Islet of Langerhans (tissue), 1 donor: Measurements from ENCODE around the gene TMEM238.

Experiments used
- FAIRE-seq: peaks from one replicate; lab custom pipeline; 2011; peaks lifted over from hg19 to GRCh38; lab: Jason Lieb, UNC

The TMEM238 gene

DNA sequence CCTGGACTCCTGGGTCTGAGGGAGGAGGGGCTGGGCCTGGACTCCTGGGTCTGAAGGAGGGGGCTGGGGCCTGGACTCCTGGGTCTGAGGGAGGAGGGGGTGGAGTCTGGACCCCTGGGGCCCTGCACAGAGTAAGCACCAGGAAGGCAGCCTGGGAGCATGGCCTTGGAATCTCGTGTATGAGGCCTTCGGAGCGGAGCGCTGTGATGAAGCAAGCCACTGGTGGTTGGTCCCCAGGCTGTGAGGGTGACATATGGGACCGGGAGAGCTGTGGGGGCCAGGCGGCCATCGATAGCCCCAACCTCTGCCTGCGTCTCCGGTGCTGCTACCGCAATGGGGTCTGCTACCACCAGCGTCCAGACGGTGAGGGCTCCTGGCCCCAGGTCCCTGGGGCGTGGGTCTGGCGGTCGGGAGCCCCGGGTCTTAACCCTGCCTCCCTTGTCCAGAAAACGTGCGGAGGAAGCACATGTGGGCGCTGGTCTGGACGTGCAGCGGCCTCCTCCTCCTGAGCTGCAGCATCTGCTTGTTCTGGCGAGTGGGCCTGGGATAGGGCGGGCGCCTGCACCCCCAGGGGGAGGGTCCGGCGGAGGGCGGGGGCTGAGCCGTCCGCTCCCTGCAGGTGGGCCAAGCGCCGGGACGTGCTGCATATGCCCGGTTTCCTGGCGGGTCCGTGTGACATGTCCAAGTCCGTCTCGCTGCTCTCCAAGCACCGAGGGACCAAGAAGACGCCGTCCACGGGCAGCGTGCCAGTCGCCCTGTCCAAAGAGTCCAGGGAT is 6.5 kb downstream of the TMEM238 start:
- no peak for FAIRE-seq

DNA sequence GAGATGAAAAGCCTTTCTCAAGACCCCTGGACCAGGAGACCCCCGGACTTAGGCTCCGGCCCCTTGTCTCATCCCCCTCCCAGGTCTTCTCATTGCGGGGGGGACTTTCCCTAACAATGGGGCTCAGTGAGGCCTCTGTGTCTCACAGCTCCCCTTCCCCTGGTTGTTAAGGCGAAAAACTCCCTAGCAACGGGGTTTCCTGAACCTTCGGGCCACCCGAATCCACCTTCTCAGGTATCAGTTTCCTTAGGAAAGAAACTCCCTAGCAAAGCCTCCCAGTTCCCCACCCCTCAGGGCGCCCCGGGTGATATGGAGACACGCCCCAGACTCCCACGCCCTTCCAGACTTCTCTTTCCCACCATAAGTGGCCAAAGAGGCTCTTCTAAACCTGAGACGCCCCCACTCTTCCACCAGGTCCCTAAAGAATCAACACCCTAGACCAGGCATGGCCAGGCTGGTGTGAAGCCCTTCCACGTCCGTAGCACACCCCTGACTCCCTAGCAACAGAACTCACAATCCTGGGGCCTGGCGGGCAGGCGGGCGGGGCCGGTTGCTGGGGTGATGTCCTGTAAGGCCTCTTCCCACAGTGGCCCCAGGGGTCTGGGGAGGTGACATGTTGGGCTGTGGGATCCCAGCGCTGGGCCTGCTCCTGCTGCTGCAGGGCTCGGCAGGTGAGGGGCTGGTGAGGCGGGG is 7.7 kb downstream of the TMEM238 start, which contains the start of gene TMEM190:
Gene TMEM190 (plus strand): TSS at position 586 of the 693 bp plus-strand sequence. CDS start 28 bp downstream, at position 614.
- no peak for FAIRE-seq

DNA sequence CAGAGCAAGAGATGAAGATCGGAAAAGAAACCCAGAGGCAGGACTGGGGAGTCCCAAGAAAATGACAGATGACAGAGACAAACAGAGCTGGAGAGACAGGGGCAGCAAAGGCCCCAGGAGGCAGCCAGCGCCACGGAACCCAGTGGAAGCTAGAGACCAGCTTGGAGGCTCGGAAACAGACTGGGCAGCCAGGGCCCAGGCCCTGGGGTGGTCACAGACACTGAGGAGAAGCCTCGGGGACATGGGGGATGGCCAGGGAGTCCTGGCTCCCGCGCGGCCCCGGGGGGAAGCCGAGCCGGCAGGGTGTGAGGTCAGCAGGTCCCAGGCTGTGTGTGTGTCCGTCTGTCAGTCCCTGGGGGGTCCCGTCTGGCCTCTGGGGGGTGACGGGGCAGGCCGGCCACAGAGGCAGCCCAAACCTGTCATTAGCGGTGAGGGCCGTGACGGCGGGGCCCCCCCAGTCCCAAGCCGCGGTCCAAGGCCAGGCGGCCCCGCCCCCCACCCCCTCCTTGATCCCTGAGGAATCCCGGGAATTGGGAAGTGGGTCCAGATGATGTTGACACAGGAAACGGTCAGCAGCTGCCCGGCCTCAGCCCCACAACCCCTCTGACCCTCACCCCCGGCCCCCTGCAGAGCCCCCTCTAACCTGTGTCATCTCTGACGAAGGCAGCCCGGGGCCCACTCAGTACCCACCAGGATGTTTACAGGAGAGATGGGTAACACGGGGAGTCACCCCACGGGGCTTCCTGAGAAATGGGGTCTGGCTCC is 9.9 kb downstream of the TMEM238 start:
- FAIRE-seq = no peak

DNA sequence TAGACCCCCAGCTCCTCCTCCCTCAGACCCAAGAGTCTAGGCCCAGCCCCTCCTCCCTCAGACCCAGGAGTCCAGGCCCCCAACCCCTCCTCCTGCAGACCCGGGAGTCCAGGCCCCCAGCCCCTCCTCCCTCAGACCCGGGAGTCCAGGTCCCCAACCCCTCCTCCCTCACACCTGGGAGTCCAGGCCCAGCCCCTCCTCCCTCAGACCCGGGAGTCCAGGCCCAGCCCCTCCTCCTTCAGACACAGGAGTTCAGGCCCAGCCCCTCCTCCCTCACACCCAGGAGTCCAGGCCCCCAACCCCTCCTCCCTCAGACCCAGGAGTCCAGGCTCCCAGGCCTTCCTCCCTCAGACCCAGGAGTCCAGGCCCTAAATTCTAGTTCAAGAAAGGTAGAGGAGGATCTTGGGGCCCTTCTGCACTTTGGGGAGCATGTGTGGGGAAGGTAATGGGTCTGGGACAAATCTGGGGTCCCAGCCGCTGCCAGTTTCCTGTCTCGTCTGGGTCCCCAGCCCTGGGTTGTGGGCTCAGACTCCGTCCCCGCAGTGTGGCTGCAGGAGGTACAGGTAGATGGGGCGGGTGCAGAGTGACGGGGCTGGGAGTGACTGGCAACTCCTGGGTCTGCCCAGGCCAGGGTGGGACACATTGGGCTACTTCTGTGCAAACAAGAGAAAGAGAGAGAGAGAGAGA is 10.6 kb downstream of the TMEM238 start:
- no peak for FAIRE-seq

DNA sequence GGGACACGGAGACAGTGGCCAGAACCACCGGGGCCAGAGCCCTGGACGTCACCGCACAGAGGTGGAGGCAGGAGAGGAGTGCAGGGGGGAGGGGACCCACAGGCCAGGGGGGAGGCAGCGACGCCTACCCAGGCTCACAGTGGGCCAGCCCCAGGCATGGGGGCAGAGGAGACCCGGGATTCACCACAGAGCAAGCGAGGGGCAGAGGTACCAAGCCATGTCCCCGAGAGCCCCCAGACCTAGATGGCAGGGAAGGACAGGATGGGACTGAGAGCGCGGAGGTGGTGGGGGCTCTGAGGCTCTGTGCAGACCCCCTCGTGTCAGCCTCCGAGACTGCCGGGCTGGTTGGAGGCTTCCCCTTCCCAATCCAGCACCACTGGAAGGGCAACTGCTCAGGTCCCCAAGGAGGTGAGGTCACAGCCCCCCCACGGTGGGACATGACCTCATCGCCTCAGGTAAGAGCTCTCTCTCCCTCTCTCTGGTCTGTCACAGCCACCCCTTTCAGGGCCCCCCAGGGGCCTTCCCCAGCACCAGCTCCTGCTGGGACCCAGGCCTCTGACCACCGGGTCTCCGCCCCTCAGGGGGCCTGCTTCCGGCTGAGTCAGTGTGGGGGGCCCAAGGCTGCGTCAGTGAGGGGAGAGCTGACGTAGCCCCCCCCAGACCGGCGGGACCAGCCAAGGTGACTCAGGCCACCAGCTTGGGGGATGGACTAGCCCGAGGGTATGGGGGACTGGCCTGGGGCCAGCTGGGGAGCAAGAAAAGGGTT is 11.6 kb downstream of the TMEM238 start:
- FAIRE-seq = no peak

DNA sequence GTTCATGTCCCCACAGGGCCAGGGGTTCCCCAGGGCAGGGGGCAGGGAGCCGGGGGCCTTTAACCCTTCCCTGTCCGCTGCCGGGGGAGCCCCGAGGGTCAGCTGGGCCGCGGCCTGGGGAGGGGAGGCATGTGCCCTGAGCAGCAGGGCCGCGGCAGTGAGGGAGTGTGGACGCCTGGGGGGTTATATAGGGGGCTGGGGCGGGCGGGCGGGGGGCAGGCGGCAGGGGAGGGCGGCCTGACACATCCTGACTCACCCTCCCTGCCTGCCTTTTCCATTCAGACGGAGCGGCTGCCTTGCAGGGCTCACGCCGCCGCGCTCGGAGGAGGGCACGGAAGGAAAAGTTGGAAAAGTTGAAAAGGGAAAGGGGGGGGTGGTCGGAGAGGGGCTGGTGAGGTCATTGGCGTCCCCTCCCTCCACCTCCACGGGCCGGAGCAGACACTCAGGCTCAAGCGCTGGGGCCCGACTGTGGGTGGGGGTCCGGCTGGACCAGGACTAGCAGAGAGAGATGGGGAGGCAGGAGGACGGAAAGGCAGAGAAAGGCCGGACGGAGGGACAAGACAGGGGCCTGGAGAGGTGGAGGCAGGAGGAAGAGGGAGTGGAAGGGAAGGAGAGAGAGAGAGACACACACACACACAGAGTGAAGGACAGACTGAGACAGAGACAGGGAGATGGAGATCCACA is 13.6 kb downstream of the TMEM238 start, which contains the start of gene IL11:
Gene IL11 (minus strand): TSS at position 159 of the 684 bp plus-strand sequence. CDS start 153 bp downstream, at position 6.
- no peak for FAIRE-seq

DNA sequence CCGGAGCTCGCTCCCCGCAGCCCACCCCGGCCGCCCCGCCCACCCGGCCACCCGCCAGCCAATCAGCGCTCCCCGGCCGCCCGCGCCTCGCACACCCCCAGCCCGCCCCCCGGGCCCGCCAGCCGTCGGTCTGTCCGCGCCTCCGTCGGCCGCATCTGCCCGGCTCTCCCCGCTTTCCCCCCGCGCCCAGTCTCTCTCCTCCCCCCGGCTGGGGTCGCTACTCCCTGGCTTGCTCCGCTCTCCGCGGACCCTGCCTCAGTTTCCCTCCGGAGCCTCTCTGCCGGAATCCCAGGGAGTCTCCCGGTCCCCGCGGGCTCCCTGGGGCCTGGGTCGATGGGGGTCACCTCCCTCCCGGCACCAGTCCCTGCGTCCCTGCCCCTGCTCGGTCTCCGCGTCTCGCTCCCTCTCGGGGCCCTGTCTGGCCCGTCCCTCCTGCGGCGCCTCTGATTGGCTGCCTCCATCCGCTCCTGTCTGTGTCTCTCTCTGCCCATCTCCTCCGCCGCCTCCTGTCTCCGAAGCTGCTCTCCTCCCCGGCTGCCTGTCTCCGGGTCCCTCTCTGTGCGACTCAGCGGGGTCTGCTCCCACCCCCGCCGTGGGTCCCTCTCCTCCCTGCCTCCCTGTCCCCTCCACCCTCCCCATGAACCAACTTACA is 14.3 kb downstream of the TMEM238 start:
- no peak for FAIRE-seq

DNA sequence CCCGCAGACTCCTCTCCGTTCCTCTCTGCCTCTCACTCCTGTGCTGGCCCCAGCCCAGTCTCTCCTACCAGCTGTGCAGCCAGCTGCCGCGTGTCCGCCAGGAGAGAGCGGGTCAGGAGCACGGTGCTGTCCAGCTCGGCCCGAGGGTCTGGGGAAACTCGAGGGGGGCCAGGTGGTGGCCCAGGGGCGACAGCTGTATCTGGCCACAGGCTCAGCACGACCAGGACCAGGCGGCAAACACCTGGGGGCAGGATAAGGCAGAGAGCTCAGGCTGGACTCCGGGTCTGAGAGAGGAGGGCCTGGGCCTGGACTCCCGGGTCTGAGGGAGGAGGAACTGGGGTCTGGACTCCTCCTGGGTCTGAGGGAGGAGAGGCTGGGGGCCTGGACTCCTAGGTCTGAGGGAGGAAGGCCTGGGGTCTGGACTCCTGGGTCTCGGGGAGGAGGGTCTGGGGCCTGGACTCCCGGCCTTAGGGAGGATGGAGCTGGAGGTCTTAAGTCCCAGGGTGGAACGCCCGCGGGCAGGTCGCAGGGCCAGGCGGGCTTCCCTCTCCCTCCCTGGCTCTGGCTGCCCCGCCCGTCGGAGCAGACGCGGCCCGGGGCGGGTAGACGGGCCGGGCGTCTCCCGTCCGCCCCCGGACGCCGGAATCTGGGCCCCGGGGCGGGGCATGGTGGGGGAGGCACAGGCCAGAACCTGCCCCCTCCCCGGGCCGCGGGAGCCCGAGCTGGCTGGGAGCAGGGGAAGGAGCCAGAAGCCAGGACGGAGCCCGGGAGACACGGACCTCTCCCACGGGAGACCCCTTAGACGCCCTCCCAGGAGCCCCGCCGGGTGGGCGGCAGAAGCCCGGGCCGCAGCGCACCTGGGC is 15.2 kb downstream of the TMEM238 start:
- FAIRE-seq = no peak

DNA sequence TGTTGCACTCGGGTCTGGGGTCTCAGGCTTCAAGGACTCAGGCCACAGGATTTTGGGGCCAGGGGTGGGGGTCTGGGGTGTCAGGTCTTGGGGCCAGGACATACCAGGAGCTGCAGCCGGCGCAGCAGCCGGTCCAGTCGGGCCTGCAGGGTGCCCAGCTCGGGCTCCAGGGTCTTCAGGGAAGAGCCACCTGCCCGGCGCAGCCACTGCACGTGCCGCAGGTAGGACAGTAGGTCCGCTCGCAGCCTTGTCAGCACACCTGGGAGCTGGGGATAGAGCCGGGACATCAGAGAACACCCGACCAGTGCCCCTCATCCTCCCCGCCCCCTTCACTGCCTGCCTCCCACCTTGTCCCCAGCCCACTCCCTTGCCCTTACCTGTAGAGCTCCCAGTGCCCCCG is 16.0 kb downstream of the TMEM238 start:
- no peak for FAIRE-seq

DNA sequence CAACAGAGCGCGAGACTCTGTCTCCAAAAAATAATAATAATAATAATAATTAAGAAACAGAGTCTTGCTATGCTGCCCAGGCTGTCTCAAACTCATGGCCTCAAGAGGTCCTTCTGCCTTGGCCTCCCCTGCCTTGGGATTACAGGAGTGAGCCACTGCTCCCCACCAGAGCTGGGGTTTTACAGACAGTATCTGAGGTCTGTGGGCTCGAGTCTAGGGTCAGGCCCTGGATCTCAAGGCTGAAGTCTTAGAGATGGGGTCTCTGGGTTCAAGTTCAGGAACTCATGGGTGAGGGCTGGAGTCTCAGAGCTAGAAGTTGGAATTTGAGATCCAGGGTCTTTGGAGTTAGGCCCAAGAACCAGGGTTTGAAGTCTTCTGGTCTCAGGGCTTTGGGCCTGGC is 17.3 kb downstream of the TMEM238 start:
- no peak for FAIRE-seq

DNA sequence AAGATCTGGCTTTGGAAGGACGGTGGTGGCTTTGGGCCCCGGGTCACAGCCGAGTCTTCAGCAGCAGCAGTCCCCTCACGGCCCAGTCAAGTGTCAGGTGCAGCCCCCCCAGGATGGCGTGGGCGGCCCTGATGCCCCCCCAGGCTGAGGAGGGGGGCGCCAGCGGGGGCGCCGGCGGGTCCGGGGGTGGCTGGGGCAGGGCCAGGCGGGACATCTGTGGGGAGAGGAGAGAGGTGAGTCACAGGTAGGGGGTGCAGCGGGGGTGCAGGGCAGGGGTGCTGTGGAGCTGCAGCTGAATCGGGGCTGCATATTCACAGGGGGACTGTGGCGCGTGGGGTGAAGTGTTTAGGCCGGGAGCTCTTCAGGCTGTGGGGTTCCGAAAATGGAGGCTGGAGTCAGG is 18.1 kb downstream of the TMEM238 start:
- FAIRE-seq = no peak

DNA sequence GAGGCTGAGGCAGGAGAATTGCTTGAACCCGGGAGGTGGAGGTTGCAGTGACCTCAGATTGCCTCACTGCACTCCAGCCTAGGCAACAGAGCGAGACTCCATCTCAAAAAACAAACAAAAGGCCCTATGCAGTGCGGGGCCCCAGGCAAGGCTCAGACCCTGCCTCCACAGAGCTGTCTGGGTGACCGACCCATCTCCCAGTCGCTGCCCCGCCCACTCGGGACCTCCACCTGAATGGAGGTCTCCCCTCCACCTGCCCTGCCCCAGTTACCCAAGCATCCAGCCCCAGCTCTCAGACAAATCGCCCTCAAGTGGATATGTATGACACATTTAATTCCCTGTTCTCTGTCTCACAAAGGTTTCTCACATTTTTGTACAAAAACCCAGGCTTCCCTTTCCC is 18.8 kb downstream of the TMEM238 start:
- FAIRE-seq = no peak

DNA sequence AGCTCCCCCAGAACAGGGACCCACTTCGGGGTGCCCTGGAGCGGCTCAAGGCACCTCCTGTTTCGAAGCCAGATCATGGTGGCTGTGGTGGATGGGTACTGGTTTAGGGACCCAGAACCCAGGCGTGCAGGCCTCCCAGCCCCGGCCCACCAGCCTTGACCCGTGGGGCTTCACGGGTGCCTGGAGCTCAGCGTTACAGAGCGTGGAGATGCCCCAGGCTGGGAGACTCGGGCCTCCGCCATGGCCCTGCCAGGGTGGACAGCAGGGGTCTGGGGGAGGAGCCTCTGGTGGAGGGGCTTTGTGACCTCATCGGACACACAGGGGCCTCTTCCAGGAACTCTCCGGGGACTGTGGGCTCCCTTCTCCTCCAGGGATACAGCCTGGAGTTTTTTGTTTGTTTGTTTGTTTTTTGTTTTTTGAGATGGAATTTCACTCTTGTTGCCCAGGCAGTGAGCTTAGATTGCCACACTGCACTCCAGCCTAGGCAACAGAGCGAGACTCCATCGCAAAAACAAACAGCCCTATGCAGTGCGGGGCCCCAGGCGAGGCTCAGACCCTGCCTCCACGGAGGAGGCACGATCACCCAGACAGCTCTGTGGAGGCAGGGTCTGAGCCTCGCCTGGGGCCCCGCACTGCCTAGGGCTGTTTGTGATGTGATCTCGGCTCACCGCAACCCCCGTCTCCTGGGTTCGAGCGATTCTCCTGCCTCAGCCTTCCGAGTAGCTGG is 20.9 kb downstream of the TMEM238 start, which contains the start of gene GARIN5B:
Gene GARIN5B (minus strand): TSS at position 271 of the 727 bp plus-strand sequence. CDS start 194 bp downstream, at position 77.
- no peak for FAIRE-seq

DNA sequence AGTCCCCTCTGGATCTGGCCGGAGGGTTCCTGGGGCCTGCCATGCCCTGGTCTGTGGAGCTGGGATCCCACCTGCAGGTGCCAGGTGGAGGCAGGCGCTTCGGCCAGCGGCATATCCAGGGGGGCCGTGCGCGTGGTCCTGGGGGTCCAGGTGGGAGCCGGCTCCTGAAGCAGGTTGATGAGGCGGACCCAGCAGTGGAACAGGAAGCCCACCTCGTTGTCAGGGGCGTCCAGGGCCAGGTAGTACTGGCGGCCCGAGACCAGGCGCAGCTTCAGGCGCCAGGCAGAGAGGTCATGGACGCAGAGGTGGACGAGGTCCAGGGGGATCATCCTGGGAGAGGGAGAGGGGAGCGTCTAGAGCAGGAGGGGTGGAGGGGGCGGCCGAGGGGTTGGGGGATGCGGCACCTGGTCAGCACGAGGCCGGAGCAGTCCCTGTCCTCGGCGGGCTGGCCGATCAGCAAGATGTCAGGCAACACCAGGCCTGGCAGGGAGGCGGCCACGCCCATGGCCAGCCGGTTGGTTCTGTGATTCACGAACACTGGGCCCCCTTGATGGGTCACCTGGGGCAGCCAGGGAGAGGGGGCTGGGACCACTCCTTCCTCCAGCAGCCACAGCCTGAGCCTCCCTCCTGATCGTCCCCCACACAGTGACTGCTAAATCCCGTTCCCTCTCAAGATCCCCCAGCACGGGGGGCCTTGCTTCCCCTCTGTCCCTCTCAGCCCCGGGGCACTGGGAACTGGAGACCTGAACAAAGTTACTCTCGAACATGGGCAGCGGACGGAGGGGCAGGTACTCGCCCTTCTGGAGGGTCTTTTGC is 21.7 kb downstream of the TMEM238 start:
- no peak for FAIRE-seq

DNA sequence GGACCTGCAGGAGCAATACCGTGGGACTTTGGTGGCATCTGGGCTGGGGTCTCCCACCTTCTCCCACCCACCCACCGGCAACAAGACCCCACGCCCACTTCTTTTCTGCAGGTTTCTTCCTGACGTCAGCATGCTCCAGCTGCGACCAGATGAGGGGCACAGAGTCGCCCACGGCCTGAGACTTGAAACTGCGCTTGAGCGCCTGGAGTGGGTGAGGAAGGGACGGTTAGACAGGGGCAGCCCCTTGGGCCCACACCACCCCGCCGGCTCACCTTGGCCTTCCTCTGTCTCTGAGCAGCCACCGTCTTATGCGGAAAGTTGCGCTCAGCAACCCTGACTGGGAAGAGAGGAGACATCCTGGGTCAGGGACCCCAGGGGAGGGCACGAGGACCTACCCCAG is 23.2 kb downstream of the TMEM238 start:
- no peak for FAIRE-seq

DNA sequence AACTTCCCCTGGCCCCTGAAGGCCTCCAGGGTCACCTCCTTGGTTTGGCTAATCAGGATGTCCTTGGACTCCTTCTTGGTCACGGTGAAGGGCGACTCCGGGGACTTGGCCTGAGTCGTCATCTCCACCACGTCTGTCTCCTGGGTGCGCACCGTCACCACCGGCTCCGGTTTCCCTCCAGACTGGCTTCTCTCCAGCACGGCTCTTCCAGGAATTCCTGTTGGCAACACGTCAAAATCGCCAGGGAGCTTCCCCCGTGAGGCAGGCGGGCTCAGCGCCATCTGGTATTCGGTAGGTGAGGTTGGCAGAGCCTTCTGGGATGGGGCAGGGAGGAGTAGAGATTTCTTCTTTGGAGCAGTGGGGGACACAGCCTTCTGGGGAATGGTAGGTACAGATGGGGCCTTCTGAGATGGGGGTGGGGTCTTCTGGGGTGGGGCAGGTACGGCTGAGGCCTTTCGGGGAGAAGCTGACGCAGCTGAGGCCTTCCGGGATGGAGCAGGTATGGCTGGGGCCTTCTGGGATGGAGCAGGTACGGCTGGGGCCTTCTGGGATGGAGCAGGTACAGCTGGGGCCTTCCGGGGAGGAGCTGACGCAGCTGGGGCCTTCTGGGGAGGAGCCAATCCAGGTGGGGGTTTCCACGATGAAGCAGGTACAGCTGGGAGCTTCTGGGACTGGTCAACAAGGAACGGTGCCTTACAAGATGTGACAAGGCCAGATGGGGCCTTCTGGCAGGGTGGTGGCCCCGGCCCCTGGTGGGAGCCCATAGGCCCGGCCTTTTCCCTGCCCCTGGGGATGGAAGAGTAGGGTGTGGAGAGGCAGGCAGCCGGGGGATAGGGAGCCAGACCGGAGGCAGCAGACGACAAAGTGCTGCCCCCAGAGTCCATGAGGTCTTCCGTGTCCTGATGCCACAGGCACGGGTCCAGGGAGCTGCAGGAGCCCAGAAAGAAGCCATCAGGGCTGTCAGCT is 24.9 kb downstream of the TMEM238 start:
- FAIRE-seq = no peak
